Activated naive CD4-positive, alpha-beta T cell treated with anti-CD3 and anti-CD28 coated beads, Interleukin-2, amount 10 ng/mL, durations not matched to agents 7 days and 5 days (primary cell): ENCODE measurements around the gene ARPP21.
"Not testable (repeated sequence)": the region's sequence is repeated elsewhere in the genome, so short reads cannot be mapped to it uniquely, and the experiment has no call there.

Experiments used
- CTCF ChIA-PET: fragments of 350-600 bp; sonication (Branson Sonifier 250); formaldehyde crosslinking; loops from one replicate; lab custom pipeline; 2021; ENCODE audit warnings: antibody characterized with exemption; lab: Charles Lee
- DNase-seq: peaks from one replicate; pipeline ENCODE4 v3.0.0-alpha.2; 2020
- H3K27ac Mint-ChIP-seq: one replicate; pipeline ENCODE4 v1.8.0; 2021; ENCODE audit warnings: mild to moderate bottlenecking, moderate library complexity, mixed read lengths
- H3K27me3 Mint-ChIP-seq: one replicate; pipeline ENCODE4 v1.8.0; 2021; ENCODE audit warnings: mild to moderate bottlenecking, mixed read lengths
- H3K36me3 Mint-ChIP-seq: one replicate; pipeline ENCODE4 v1.8.0; 2021; ENCODE audit warnings: mixed read lengths
- H3K4me1 Mint-ChIP-seq: one replicate; pipeline ENCODE4 v1.8.0; 2021; ENCODE audit warnings: mixed read lengths
- H3K4me3 Mint-ChIP-seq: one replicate; pipeline ENCODE4 v1.8.0; 2021; ENCODE audit warnings: mild to moderate bottlenecking, moderate library complexity, mixed read lengths
- H3K9me3 Mint-ChIP-seq: one replicate; pipeline ENCODE4 v1.8.0; 2021; ENCODE audit warnings: mixed read lengths

The ARPP21 gene

DNA sequence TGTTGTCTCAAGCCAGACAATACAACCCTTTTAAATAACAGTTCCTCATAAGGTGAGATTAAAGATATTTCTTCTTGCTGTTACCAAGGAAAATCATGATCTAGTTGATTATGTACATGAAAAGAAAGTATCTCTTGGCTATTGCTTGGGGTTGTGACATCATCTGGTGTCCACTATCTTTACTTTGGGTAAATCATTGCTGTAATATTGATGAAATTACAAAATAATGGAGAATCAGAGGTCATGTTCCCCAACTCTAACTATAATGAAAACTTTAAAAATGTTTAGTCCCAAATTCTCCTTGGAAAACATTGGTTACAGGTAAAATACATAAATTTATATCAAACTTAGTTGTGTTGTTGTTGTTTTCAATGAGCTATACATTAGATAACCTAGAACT, 142.2 kb downstream of the ARPP21 start:
- Mint-ChIP-seq H3K4me1 (no peaks in the 10 kb centered on the region), H3K27ac (no peak overlapping the region), H3K9me3 (no peaks in the 10 kb centered on the region), H3K4me3 (no peak overlapping the region), H3K27me3 (no peaks in the 10 kb centered on the region), H3K36me3 (no peaks in the 10 kb centered on the region)
- no peak for DNase-seq
- CTCF ChIA-PET: no interaction called here

DNA sequence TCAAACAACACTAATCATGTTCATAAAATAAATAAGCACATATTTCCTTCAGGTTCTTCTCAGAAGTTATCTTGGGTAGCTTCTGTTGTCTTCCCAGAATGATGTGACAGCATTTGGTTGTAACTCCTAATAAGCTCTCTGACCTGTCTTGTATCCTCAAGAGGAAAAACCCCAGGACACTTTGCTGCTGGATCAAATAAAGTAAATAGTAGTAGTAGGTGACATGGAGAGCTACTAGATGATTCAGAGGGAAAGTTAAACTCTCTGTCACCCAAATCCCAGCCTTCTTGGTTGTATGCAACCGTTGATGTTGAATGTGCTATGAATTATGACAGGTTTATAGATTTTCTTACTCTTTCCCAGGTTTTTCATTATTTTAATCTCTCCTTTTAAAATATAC, 143.0 kb downstream of the ARPP21 start:
- CTCF ChIA-PET: no interaction called here

DNA sequence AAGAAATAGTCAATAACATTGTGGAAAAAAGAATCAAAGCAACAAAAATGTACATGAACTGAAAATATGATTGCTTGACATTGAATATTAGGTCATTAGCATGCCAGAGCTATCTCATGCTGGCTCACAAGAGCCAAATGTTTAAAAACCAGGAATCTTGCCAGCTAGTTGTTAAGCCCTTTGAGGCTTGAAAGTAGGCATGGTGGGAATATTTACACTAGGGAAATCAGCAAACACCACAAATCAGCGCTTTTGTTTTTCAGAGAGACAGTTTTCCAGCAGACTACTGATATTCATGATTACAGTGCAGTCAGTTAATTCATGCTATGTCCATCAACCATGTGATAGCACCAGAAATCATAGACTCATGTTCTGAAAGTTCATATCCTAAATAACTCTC, 144.8 kb downstream of the ARPP21 start:
- no peak overlapping the region for H3K27ac Mint-ChIP-seq
- no peak for DNase-seq
- no peaks in the 10 kb centered on the region for H3K9me3 Mint-ChIP-seq
- no peaks in the 10 kb centered on the region for H3K36me3 Mint-ChIP-seq
- H3K27me3 Mint-ChIP-seq: no peaks in the 10 kb centered on the region
- no peaks in the 10 kb centered on the region for H3K4me1 Mint-ChIP-seq
- CTCF ChIA-PET: no interaction called here
- H3K4me3 Mint-ChIP-seq: no peak overlapping the region

More for the DNA sequence above, 143.0 kb downstream of the ARPP21 start:
- no peak for DNase-seq
- no peaks in the 10 kb centered on the region for H3K36me3 Mint-ChIP-seq
- no peaks in the 10 kb centered on the region for H3K9me3 Mint-ChIP-seq
- no peak overlapping the region for H3K27ac Mint-ChIP-seq
- no peaks in the 10 kb centered on the region for H3K27me3 Mint-ChIP-seq
- no peak overlapping the region for H3K4me3 Mint-ChIP-seq
- H3K4me1 Mint-ChIP-seq: no peaks in the 10 kb centered on the region

DNA sequence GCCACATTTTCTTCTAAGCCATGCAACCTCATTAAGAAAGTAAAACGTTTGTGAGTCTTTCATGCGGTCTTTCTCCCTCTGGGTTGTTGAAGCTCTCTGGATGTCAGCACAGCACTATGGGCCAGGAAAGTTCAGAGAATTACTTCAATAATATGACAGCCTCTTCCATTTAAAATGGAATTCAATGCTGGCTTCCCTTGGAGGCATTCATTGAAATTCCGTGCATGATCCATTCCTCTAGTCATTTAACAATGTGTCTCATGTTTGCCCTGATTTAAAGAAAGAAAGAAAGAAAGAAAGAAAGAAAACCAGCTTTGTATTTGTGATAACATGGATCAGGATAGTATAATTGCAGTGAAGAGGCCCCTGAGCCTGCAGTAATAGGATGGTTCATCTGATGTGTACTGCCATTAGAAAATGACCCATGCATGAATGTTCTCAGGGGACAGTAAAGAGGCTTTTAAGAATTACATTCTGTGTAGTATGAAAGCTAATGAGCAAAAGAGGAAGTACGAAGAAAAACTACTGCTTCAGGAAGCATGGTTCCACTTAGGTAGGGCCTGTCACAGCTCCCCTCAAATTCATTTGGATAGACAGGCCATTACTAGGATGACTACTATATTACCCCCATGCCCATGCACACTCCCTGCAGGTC, 146.0 kb downstream of the ARPP21 start:
- DNase-seq: no peak
- no peaks in the 10 kb centered on the region for H3K27me3 Mint-ChIP-seq
- no peaks in the 10 kb centered on the region for H3K36me3 Mint-ChIP-seq
- no peaks in the 10 kb centered on the region for H3K4me1 Mint-ChIP-seq
- no peak overlapping the region for H3K4me3 Mint-ChIP-seq
- CTCF ChIA-PET: no interaction called here
- no peak overlapping the region for H3K27ac Mint-ChIP-seq
- no peaks in the 10 kb centered on the region for H3K9me3 Mint-ChIP-seq

DNA sequence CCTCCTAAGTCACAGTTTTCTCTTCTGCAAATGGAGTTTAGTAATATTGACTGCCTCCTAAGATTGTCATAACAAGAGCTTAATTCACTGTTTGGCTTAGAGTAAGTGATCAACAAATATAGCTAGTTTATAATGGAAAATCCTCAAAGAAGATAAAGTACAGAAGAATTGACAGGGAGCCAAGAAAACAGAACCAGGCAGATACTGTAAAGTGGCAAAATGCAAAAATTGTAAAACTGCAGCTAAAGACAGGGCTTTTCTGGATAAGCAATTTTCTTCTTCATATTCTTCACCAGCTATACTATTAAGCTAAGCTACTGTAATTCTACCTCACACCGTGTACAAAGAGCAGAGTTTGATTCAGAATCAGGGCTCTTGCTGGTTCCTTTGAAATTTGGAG, 148.6 kb downstream of the ARPP21 start:
- no peak overlapping the region for H3K27ac Mint-ChIP-seq
- no peaks in the 10 kb centered on the region for H3K4me1 Mint-ChIP-seq
- no peaks in the 10 kb centered on the region for H3K27me3 Mint-ChIP-seq
- CTCF ChIA-PET: no interaction called here
- H3K9me3 Mint-ChIP-seq: no peaks in the 10 kb centered on the region
- DNase-seq: no peak
- no peaks in the 10 kb centered on the region for H3K36me3 Mint-ChIP-seq
- H3K4me3 Mint-ChIP-seq: no peak overlapping the region

DNA sequence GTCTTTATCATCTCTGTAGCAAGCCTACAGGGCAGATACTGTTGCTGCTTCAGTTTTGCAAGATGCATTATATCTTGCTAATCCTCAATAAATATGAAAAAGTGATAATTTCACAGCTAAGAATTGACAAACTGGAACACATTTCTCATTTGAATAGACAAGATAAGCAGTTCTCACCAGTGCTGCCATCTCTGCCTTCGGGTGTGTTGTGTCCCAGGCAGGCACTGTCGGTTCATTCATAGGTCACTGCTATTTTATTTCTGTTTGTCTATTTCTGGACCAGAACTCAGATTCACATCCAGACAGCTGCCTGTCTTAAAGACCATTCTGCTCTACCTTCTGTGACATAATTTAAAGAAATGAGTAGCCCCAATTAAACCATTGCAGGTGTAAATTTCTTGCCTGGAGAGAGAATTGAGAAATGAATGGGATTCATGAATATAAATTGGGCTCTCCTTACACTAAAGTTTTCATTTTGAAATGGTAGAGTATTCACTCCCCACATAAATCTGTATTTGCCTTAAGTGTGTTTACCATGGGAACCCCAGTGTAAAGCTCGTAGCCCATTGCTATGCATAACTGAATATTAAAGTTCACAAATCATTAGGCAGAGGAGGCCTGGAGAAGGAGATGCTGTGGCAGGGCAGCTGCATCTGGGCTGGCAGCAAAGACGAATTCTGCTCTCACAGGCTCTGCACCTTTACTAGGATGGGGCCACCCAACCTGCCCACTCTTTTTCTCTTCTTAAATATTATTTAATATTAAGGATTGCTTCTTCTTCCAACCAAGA, 149.9 kb downstream of the ARPP21 start:
- CTCF ChIA-PET: no interaction called here
- H3K9me3 Mint-ChIP-seq: no peaks in the 10 kb centered on the region
- no peaks in the 10 kb centered on the region for H3K36me3 Mint-ChIP-seq
- no peaks in the 10 kb centered on the region for H3K27me3 Mint-ChIP-seq
- no peaks in the 10 kb centered on the region for H3K4me1 Mint-ChIP-seq
- H3K27ac Mint-ChIP-seq: no peak overlapping the region
- DNase-seq: no peak
- no peak overlapping the region for H3K4me3 Mint-ChIP-seq

GRCh38 chr3:35790764-35791163, 151.4 kb downstream of the ARPP21 start:
- Mint-ChIP-seq H3K27me3 (no peaks in the 10 kb centered on the region), H3K4me3 (no peak overlapping the region), H3K27ac (no peak overlapping the region), H3K9me3 (no peaks in the 10 kb centered on the region), H3K4me1 (no peaks in the 10 kb centered on the region), H3K36me3 (no peaks in the 10 kb centered on the region)
- CTCF ChIA-PET: interaction anchor here (1.0 kb wide), 1 partner anchor 18 kb away, joined by 3 read pairs; no protein-coding TSS in a partner anchor
- no peak for DNase-seq

GRCh38 chr3:35793667-35794066, 154.3 kb downstream of the ARPP21 start:
- no peak for DNase-seq
- no peaks in the 10 kb centered on the region for H3K27me3 Mint-ChIP-seq

GRCh38 chr3:35800960-35801459, 161.7 kb downstream of the ARPP21 start:
- Mint-ChIP-seq H3K9me3 (no peaks in the 10 kb centered on the region), H3K4me3 (no peak overlapping the region), H3K36me3 (no peaks in the 10 kb centered on the region), H3K27me3 (no peaks in the 10 kb centered on the region), H3K27ac (no peak overlapping the region), H3K4me1 (no peaks in the 10 kb centered on the region)
- CTCF ChIA-PET: no interaction called here
- no peak for DNase-seq

More at GRCh38 chr3:35793667-35794066, 154.3 kb downstream of the ARPP21 start:
- H3K9me3 Mint-ChIP-seq: no peaks in the 10 kb centered on the region
- H3K27ac Mint-ChIP-seq: no peak overlapping the region
- CTCF ChIA-PET: no interaction called here
- no peaks in the 10 kb centered on the region for H3K36me3 Mint-ChIP-seq
- no peaks in the 10 kb centered on the region for H3K4me1 Mint-ChIP-seq
- no peak overlapping the region for H3K4me3 Mint-ChIP-seq

DNA sequence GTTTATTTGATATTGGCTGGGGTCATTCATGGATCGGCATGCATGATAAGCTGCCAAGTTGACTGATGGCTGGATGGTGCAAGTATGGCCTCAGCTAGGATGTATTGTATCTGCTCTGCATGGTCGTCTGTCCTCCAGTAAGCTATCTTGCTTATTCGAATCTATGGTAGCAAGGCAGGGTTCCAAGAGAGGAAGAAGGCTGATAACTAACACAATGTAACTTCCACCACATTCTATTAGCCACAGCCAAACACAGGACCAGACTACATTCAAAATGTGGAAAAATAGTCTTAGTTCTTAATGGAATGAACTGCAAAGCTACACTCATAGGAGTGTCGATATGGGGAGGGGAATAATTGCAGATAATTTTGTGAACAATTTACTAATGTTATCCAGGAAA, 175.2 kb downstream of the ARPP21 start:
- no peak overlapping the region for H3K4me3 Mint-ChIP-seq
- H3K27me3 Mint-ChIP-seq: no peaks in the 10 kb centered on the region
- no peak for DNase-seq
- peaks cover 8% of the 10 kb centered on the region for H3K9me3 Mint-ChIP-seq
- no peaks in the 10 kb centered on the region for H3K4me1 Mint-ChIP-seq
- H3K36me3 Mint-ChIP-seq: no peaks in the 10 kb centered on the region
- no peak overlapping the region for H3K27ac Mint-ChIP-seq
- CTCF ChIA-PET: no interaction called here

- CTCF ChIA-PET, H3K27ac Mint-ChIP-seq, DNase-seq, H3K4me3 Mint-ChIP-seq, H3K27me3 Mint-ChIP-seq, H3K36me3 Mint-ChIP-seq, H3K4me1 Mint-ChIP-seq, H3K9me3 Mint-ChIP-seq: not testable (repeated sequence)
Measured at GRCh38 chr3:35815796-35816195, 176.5 kb downstream of the ARPP21 start.

DNA sequence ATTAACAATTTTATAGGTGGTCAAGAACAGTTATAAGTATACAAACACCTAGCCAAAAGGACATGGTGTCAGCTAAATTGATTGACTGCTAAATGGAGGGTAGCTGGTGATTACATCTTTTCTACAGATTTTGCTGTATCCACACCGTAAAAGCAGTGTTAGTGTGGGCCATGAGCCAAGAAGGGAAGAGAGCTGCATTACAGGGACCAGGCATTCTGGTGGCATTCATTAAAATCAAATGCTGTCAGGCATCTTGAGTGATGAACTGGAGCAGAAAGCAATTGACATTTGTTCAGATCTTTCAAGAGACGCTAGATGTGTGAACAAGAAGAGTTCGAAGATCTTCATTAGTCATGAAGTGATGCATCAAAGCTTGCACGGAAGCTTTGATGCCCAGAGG, 177.9 kb downstream of the ARPP21 start:
- no peaks in the 10 kb centered on the region for H3K27me3 Mint-ChIP-seq
- DNase-seq: no peak
- CTCF ChIA-PET: no interaction called here
- H3K27ac Mint-ChIP-seq: no peak overlapping the region
- no peak overlapping the region for H3K4me3 Mint-ChIP-seq
- no peaks in the 10 kb centered on the region for H3K36me3 Mint-ChIP-seq
- no peaks in the 10 kb centered on the region for H3K4me1 Mint-ChIP-seq
- peaks cover 8% of the 10 kb centered on the region for H3K9me3 Mint-ChIP-seq

DNA sequence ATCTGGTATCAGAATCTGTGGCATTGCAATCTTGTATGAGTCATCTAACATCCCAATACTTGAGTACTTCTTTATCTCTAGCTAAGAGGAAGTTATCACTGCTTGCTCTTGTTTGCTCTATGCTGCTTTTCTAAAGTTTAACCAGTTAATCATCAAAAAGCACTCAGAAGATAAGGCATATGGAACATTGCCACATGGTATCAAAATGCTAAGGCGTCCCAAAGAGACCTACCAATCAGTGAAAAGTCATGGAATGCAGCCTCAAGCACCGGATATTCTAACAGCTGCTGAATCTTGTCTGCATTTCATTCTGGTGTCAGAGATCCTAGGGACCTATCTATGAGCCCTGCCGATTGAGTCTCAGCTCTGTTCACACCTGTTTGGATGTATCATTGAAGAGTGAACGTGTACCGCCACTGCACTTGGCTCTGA, 192.8 kb downstream of the ARPP21 start:
- Mint-ChIP-seq H3K27me3 (no peaks in the 10 kb centered on the region), H3K9me3 (no peaks in the 10 kb centered on the region), H3K4me3 (no peak overlapping the region), H3K4me1 (no peaks in the 10 kb centered on the region), H3K27ac (no peak overlapping the region), H3K36me3 (no peaks in the 10 kb centered on the region)
- DNase-seq: no peak
- CTCF ChIA-PET: no interaction called here
